GM18511 (cell line): ENCODE measurements around the gene SYNJ2.

ENCODE experiments used
- ATAC-seq: cut with Tn5 transposase; IDR thresholded peaks from one replicate; pipeline ENCODE4 v1.9.1; 2021; ENCODE audit warnings: mild to moderate bottlenecking, moderate library complexity; ENCODE audit not compliant: unreplicated experiment

The SYNJ2 gene

DNA sequence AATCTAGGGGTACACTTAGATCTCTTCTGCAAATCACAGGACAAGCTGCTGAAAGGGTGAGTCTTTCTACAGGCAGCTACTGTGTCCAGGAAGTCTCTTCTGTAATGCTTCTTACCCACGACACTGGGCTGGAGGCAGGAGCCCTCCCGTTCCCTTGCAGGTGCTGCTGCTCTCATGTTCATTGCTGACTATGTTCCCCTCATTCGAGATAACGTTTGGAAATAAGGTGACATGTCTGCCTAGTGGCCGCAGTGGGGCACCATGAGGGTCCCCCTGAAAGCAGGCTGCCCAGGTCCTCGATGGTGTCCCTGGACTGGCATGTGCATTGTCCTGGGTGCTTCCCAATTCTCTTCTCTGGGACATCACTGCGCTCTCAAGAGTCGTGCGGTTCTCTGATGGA is 74.7 kb downstream of the SYNJ2 start:
- ATAC-seq: no peak

- ATAC-seq: no peak
Measured at GRCh38 chr6:158056804-158057203, 75.1 kb downstream of the SYNJ2 start.

- no peak for ATAC-seq
Measured at GRCh38 chr6:158057213-158057987, 75.7 kb downstream of the SYNJ2 start.

DNA sequence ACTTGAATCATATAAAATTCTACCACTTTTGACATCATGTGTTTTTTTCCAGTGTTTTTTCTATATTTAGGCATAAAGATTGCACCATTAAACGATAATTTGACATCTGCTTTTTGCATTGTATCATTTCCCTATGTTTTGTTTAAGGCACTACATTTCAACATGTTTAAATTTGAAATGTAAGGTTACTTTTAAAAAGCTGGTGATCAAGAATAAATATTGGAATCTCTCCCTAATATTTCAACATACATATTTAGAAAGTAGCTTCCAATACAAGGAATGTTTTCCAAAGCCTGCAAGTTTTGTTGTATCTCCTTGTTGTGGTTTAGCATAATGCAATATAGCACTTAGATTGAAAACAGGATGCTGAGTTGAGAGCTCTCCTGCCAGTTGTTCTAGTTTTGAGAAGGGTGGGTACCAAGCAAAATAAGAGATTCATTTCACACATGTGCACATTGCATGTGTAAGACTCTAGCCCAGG is 76.5 kb downstream of the SYNJ2 start:
- ATAC-seq: no peak

DNA sequence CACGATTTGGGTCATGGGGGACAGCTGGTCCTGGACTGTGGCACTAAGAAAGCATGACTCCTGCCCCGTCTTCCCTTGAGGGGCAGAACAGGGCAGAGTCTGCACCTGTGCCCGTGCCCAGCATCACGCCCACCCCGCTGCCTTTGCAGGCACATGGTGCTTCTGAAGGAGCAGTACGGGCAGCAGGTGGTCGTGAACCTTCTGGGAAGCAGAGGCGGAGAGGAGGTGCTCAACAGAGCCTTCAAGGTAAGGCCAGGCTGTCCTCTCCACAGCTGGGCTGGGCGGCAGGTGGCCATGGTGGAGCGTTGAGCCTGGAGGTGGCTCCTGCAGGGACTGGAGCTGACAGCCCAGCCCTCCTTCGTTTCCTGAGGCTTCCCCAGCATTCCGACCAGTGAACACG is 77.4 kb downstream of the SYNJ2 start:
- ATAC-seq: no peak

DNA sequence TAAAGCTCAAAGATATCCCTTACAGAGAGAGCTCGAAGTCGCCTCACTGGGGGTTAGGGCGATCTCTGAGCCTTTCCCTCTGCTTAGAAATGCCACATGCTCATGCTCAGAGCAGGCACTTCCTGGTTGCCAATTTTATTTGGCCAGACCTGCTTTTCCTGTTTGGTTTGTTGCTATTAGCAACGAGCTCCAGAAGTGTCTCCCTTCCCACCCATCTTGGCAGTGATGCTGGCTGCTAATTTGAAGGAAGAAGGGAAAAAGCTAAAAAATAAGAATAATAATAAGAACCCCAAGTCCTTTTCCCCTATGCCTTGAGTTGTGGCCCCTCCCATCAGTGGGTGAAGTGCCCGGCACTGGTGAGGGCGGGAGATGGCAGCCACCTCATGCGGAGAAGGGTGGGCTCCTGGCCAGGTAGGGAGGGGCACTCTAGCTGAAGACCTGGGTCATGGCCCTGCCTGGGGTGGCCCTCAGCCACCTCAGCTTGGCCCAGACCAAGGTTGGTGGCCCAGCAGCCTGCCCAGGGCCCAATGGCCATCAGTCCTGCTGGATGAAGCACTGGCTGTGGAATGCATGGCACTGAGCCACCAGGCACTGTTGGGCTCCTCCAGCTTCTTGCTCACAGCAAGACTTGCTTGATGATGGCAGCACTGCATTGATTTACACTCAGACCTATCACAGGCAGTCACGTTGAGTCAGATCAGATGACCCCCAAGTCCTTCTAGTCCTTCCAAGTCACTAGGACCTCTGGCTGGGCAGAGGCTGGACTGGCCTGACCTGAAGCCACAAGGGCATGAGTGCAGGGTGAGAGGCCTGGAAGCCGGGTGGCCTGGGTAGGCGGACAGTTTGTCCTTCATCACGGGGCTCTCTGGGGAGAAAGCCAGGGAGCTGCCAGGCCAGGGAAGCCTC is 79.0 kb downstream of the SYNJ2 start:
- ATAC-seq: no peak

- ATAC-seq: no peak
Measured at GRCh38 chr6:158061361-158061708, 79.7 kb downstream of the SYNJ2 start.

GRCh38 chr6:158061709-158062461 is 80.2 kb downstream of the SYNJ2 start:
- ATAC-seq: no peak

GRCh38 chr6:158063736-158064135 is 82.1 kb downstream of the SYNJ2 start:
- ATAC-seq: no peak

DNA sequence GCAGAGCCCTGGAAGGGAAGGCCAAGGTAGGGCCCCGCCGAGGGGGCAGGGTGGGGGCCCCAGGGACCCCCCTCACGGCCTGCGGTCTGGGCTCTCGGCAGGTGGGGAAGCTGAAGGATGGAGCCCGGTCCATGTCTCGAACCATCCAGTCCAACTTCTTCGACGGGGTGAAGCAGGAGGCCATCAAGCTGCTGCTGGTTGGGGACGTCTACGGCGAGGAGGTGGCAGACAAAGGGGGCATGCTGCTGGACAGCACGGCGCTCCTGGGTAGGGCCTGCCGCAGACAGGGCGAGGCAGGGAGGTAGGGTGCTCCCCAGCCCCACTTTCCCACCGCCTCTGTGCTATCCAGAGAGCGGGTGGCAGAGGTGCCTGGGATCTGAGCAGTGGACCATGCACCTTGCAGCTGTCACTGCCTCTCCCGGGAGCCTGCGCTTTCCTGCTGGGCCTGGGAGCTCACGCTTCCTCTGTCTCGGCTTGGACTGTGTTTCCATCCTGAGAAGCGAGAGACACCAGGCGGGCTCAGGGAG is 83.1 kb downstream of the SYNJ2 start:
- no peak for ATAC-seq

DNA sequence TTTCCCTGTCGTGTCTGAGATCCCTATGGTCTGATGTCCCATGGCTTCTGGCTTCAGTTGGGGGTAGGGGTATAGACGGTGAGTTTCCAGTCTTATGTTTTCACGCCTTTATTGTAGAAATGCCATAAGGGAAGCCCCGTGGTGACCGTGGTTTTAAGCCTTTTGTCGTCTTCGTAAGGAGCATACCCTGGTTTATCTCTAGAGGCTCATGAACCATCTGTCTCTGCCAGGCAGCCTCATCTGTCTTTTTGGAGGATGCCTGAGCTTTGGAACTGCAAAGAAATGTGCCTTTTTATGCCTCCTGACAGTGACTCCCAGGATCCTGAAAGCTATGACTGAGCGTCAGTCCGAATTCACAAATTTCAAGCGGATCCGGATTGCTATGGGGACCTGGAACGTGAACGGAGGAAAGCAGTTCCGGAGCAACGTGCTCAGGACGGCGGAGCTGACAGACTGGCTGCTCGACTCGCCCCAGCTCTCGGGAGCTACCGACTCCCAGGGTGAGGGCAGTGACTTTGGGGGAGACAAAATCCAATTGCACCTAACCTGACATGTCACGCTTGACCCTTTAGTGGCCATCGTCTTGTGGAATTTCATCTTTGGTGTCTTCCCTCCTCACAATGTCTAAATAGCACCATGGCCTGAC is 84.6 kb downstream of the SYNJ2 start:
- ATAC-seq: no peak

DNA sequence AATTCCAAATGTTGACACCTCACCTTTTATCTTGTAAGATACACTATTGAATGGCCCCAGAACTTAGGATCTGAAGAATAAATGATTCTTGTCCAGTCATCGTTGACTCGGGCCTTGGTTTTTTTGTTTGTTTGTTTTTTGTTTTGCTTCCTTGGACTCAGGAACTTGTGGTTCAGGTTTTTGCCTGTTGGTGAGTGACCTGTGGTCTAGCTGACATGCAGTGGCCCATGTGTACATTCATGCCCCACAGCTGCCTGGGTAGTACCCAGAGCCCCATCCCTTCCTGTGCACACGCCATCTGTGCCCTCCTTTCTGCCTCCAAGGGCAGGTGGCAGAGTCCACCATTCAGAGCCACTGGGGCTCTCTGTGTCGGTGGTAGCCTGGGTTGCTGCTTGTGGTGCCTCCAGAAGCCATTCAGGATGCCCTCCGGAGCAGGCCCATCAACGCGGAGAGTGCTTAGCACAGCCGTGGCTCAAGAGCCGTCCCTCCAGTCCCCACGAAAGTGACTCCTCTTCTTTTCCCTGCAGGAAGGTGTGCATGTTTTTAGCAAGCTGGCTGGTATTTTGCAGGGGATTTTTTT is 85.9 kb downstream of the SYNJ2 start:
- ATAC-seq: no peak

DNA sequence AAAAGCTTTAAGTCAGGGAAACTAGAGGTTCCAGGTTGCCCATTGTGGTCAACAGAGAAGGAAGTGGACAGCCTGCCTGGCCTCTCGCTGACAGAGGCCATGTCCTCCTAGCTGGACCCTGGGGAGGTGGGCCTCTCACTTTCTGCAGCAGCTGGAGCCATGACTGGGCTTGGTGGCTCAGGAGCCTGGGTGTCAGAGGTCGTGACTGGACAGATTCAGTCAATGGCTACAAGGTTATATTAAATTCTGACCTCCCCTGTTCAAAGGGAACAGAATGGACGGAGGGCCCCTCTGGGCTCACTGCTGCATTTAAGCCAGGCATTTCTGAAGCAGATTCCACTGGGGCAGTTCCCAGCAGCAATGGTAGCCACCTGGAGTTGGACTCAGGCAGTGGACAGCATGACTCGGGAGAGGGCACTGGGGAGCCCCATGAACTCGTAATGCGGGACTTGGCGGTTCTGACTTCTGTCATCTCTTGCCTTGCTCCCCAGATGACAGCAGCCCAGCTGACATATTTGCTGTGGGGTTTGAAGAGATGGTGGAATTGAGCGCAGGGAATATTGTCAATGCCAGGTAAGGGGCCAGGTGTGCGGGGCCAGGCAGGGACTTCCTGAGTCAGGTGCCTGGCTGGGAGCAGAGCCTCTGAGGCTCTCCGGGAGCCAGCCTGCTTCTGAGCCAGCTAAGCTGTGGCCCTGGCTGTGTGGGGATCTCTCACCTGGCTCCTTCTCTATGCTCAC is 86.7 kb downstream of the SYNJ2 start:
- no peak for ATAC-seq

GRCh38 chr6:158068893-158069799 is 87.5 kb downstream of the SYNJ2 start:
- no peak for ATAC-seq

DNA sequence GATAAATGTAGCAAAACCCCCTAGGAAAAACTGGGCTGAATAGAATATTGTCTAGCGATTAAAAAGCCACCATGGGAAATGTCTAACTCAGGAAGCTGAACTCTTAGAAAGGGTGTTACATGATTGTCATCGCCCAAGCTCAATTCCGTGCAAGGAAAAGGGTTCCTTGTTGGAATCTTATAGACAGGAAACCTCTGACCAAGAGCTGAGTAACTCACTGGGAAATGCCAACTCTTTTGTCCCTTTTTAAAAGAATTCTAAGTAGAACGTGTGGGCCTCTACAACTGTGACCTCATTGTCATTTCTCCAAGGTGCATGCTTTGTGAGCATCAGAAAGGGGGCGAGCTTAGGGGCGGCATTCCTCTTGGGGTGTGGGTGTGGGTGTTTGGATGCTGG is 88.1 kb downstream of the SYNJ2 start:
- no peak for ATAC-seq

GRCh38 chr6:158070513-158070912 is 88.8 kb downstream of the SYNJ2 start:
- ATAC-seq: no peak

DNA sequence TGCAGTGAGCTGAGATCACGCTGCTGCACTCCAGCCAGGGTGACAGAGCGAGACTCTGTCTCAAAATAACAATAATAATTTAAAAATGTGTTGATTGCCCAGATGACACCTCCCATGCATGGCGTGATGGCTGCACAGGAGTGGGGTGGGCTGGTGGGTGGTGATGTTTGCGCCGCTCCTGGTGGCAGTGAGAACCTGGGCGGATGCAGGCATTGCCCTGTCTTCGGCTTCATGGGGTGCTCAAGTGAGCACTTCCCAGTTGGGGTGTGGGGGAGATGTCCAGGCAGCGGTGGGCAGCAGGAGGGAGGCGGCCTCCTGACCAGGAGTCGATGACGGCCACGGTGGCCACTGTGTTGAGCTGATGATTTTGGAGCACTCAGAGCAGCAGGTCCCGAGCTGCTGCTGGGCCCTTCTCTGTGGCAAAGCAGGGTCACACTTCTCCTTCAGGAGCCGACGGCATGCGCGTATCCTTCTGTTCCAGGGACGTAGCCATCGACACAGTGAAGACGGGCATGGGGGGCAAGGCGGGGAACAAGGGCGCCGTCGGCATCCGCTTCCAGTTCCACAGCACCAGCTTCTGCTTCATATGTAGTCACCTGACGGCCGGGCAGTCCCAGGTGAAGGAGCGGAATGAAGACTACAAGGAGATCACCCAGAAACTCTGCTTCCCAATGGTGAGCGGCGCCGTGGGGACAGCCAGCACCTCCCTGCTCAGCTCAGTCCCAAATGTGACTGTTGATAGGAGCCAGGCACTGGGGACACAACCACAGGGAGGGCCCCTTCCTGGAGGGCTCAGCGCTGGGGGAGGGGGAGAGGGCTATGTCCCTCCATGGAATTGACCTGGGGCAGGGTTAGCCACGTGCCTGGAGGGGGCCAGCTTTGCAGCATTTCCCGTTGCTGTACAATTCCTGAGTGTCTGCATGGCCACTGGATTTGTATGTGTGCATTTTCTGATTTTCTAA is 89.7 kb downstream of the SYNJ2 start:
- no peak for ATAC-seq
